Coronary artery (tissue), 2 donors: ENCODE measurements around the gene CLPTM1L.

Experiments
- DNase-seq: peaks from one replicate; pipeline ENCODE4 v3.0.0-alpha.2; 2017; ENCODE audit warnings: low spot score
- H3K27ac ChIP-seq, 2 donors: fragments of 200-600 bp; sonication (generic); one replicate each; pipeline ENCODE4 v1.5.1; 2016 to 2019
- H3K4me3 ChIP-seq: fragments of 200-600 bp; sonication (generic); 2 replicates; pipeline ENCODE4 v1.5.1; 2016; ENCODE audit warnings: mild to moderate bottlenecking, moderate library complexity
- CTCF ChIP-seq: fragments of 200-600 bp; sonication (generic); IDR thresholded peaks from one replicate; pipeline ENCODE4 v1.5.1; 2019; ENCODE audit warnings: antibody characterized with exemption

Gene CLPTM1L

DNA sequence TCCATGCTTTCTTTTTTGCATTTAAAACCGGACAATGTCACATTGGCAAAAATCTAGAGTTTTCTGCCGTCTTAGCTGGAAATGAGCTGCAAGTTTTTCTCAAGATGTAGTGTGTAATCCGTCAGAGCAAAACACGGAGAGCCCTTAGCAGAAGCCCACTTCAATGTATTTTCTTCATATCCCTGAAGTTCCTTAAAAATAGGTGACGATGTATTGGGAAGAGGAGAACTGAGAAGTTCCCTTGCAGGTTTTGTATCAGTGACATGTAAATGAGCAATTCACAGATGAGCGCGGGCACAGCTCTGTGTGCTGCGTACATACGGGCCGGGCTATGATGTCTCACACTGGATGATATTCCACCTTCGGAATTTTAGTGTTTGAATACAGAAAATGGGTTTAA, 14.8 kb upstream of the CLPTM1L start:
- no peak for TF ChIP-seq CTCF
- no peak for DNase-seq
- no peak overlapping the region for H3K27ac ChIP-seq
- H3K4me3 ChIP-seq, result no peak overlapping the region

DNA sequence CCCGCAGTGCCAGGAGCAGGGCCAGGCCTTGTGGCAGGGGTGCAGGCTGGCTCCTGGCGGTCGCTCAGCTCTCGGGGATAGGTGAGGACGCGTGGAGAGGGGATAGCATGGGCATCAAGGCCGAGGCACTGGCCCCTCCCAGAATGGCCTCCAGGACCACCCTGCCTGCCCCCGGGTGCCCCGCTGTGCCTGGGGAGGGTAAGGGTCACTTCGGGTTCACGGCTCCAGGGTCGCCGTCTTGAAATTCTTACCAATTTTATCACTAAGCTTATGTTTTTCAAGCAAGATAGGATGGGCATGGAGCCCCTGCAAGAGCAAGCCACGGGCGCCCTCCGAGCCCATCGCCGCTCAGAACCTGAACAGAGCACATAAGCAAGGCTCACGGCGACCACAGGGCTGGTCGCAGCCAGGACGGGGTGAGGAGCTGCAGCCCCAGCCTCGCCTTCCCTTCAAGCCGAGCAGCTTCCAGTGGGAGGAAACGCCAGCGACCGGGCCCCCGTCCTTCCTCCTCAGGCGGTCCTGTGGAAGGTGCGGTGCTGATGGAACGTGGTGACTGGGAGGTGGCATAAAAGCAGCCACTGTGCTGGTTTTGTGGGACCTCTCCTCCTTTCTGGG, 14.2 kb upstream of the CLPTM1L start:
- DNase-seq, result no peak
- no peak overlapping the region for H3K27ac ChIP-seq
- no peak for TF ChIP-seq CTCF
- H3K4me3 ChIP-seq, result no peak overlapping the region

- no peak for DNase-seq
- Histone ChIP-seq H3K27ac (no peak overlapping the region), H3K4me3 (no peak overlapping the region)
- TF ChIP-seq CTCF, result no peak
These were observed 13.8 kb upstream of the CLPTM1L start for GRCh38 chr5:1358726-1359025.

GRCh38 chr5:1357946-1358725, 13.2 kb upstream of the CLPTM1L start:
- H3K27ac ChIP-seq, result no peak overlapping the region
- no peak for TF ChIP-seq CTCF
- no peak for DNase-seq
- H3K4me3 ChIP-seq, result no peak overlapping the region

GRCh38 chr5:1356873-1357787, 12.2 kb upstream of the CLPTM1L start:
- Histone ChIP-seq H3K4me3 (no peak overlapping the region), H3K27ac (no peak overlapping the region)
- DNase-seq, result no peak
- no peak for TF ChIP-seq CTCF

DNA sequence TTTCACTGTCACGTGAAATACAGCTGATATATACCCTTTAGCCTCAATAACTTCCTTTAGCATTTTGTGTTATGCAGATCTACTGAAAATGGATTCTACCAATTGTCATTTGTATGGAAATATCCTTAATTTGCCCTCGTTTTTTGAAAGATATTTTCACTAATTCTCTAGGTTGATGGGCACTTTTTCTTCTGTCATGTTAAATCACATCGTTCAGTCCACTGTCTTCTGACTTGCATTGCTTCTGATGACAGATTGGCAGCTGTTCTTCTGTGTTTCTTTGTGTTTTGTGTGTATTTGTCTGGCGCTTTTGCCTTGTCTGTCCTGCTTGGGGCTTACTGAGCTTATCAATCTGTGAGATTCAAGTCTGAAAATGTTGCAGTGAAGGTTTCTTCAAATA, 9.7 kb upstream of the CLPTM1L start:
- no peak for TF ChIP-seq CTCF
- Histone ChIP-seq H3K27ac (no peak overlapping the region), H3K4me3 (no peak overlapping the region)
- no peak for DNase-seq
